ENCODE data around the gene PROM1. TPM values are rescaled to one million over a fixed set of nuclear protein-coding genes. Genes with fewer than 3 reads are reported as not detected.

The PROM1 gene
- total and polyA plus RNA-seq, 4 donors, result 1.2 to 5.2 (median 3.7) TPM

DNA sequence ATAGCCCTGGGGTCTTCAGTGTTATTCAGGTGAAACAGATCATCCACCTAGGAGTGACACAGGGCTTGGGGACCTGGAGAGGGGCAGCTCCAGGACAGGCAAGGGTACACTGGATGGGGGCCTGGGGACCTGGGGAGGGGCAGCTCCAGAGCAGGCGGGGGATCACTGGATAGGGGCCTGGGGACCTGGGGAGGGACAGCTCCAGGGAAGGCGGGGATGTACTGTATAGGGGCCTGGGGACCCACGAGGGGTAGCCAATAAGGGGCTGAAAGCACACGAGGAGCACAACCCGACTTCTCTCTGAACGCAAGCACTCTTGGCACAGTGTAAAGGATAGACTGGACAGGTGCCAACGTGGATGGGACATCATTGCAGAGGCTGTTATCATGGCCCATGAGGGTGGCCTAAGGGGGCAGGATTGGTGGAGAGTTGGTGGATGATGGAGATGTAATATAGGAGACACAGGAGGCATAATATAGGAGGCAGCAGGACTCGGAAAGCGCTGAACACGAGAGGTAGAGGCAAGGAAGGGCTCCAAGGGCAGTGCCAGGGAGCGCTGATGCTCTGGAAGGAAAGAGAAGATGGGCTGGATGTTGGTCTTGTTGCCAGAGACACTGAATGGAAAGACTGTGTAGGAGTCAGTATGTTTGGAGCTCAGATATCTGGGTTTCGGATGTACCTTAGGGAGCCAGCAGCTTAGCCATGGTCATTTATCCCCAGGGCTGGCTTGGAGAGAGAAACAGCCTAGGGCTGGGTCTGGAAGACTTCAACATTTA, 82.9 kb downstream of the PROM1 start:
- H3K27ac ChIP-seq (ENCODE audit: low read depth in 1 of 2, low read length in 2 of 2), result no peak overlapping the region
- no peak for DNase-seq (ENCODE audit: low spot score)
- H3K4me1 ChIP-seq (ENCODE audit: control insufficient read depth in 4 of 4, insufficient read depth in 4 of 4, low read length in 3 of 4), result peaks cover 0 to 4% (median under 1%) of the 10 kb centered on the region in 4 donors
- TF ChIP-seq GABPA (IDR thresholded peaks at IDR 0.05 in 1 of 2, conservative IDR thresholded peaks at IDR 0.05 in 1 of 2) (no peak), HNF4G (IDR thresholded peaks at IDR 0.05) (no peak)
- TF ChIP-seq, protein P1, sequence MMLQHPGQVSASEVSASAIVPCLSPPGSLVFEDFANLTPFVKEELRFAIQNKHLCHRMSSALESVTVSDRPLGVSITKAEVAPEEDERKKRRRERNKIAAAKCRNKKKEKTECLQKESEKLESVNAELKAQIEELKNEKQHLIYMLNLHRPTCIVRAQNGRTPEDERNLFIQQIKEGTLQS (IDR thresholded peaks at IDR 0.05), result no peak
- TF ChIP-seq, protein P2, sequence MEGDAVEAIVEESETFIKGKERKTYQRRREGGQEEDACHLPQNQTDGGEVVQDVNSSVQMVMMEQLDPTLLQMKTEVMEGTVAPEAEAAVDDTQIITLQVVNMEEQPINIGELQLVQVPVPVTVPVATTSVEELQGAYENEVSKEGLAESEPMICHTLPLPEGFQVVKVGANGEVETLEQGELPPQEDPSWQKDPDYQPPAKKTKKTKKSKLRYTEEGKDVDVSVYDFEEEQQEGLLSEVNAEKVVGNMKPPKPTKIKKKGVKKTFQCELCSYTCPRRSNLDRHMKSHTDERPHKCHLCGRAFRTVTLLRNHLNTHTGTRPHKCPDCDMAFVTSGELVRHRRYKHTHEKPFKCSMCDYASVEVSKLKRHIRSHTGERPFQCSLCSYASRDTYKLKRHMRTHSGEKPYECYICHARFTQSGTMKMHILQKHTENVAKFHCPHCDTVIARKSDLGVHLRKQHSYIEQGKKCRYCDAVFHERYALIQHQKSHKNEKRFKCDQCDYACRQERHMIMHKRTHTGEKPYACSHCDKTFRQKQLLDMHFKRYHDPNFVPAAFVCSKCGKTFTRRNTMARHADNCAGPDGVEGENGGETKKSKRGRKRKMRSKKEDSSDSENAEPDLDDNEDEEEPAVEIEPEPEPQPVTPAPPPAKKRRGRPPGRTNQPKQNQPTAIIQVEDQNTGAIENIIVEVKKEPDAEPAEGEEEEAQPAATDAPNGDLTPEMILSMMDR (IDR thresholded peaks at IDR 0.05; ENCODE audit: low read depth, low read length, missing input control), result no peak
- H3K9me3 ChIP-seq (ENCODE audit: control insufficient read depth in 4 of 4, low read length in 3 of 4), result no peaks in the 10 kb centered on the region
- H3K27me3 ChIP-seq (ENCODE audit: control insufficient read depth in 4 of 4, insufficient read depth in 4 of 4, low read length in 3 of 4), result no peaks in the 10 kb centered on the region
- H3K36me3 ChIP-seq (ENCODE audit: control insufficient read depth in 4 of 4, insufficient read depth in 3 of 4, low read depth in 1 of 4, low read length in 3 of 4), result no peaks in the 10 kb centered on the region
- H3K9ac ChIP-seq (ENCODE audit: low read depth in 1 of 2, low read length in 2 of 2), result no peak overlapping the region
- WGBS, result 67% methylated on average over 12 of the region's 12 CpGs
- H3K4me3 ChIP-seq (ENCODE audit: low read depth in 1 of 3, low read length in 3 of 3), result no peak overlapping the region

DNA sequence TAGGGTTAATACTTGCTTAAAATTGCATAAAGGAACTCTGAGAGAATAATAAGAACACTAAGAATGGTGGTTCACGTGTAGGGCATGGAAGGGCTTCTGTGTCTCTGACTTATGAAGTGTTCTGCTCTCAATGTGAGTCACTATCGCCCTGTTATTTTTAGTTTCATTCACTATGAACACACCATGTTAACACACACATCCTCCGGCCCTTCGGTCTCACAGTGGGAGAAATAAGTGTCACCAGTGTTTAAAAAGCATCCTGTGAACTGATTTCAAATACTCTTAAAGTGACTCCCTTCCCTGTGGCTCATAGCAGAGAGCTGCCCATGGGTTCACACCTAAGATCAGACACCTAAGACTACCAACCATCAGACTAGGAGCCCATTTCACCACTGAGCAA, 87.0 kb downstream of the PROM1 start:
- Histone ChIP-seq H3K4me3 (ENCODE audit: low read depth in 1 of 3, low read length in 3 of 3) (no peak overlapping the region), H3K36me3 (ENCODE audit: control insufficient read depth in 4 of 4, insufficient read depth in 3 of 4, low read depth in 1 of 4, low read length in 3 of 4) (no peaks in the 10 kb centered on the region), H3K4me1 (ENCODE audit: control insufficient read depth in 4 of 4, insufficient read depth in 4 of 4, low read length in 3 of 4) (peaks cover 0 to 4% (median under 1%) of the 10 kb centered on the region in 4 donors), H3K27ac (ENCODE audit: low read depth in 1 of 2, low read length in 2 of 2) (no peak overlapping the region), H3K27me3 (ENCODE audit: control insufficient read depth in 4 of 4, insufficient read depth in 4 of 4, low read length in 3 of 4) (no peaks in the 10 kb centered on the region), H3K9ac (ENCODE audit: low read depth in 1 of 2, low read length in 2 of 2) (no peak overlapping the region), H3K9me3 (ENCODE audit: control insufficient read depth in 4 of 4, low read length in 3 of 4) (no peaks in the 10 kb centered on the region)
- no peak for DNase-seq (ENCODE audit: low spot score)
- 82% methylated on average over 4 of the region's 4 CpGs for WGBS
- no peak for TF ChIP-seq EGR1 (IDR thresholded peaks at IDR 0.05; ENCODE audit: low read depth in 2 of 2)
- TF ChIP-seq, protein P1 (IDR thresholded peaks at IDR 0.05), result no peak
- no peak for TF ChIP-seq FOXA1 (IDR thresholded peaks at IDR 0.05)
- no peak for TF ChIP-seq RXRA (IDR thresholded peaks at IDR 0.05)
- TF ChIP-seq FOXA2 (IDR thresholded peaks at IDR 0.05), result no peak
- no peak for TF ChIP-seq RAD21 (IDR thresholded peaks at IDR 0.05)
- TF ChIP-seq HNF4A (conservative IDR thresholded peaks at IDR 0.05), result no peak

DNA sequence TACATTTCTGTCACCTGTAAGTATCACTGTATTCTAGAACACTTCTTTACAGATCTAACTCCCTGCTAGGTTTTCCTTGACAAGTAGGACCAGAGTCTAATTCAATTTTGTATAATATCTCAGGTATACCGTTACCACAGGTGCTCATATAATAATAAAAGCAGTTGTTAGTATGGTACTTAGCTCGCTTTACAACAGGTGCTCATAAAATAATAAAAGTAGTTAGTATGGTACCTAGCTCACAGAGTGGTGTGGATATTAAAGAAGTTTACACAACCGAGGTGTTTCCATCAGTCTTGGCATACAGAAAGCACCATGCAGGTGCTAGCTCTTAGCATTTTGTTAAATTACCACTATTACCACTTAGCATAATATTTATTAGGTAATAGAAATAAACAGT, 88.0 kb downstream of the PROM1 start:
- Histone ChIP-seq H3K9ac (ENCODE audit: low read depth in 1 of 2, low read length in 2 of 2) (no peak overlapping the region), H3K9me3 (ENCODE audit: control insufficient read depth in 4 of 4, low read length in 3 of 4) (no peaks in the 10 kb centered on the region), H3K4me1 (ENCODE audit: control insufficient read depth in 4 of 4, insufficient read depth in 4 of 4, low read length in 3 of 4) (no peaks in the 10 kb centered on the region), H3K36me3 (ENCODE audit: control insufficient read depth in 4 of 4, insufficient read depth in 3 of 4, low read depth in 1 of 4, low read length in 3 of 4) (no peaks in the 10 kb centered on the region), H3K27me3 (ENCODE audit: control insufficient read depth in 4 of 4, insufficient read depth in 4 of 4, low read length in 3 of 4) (no peaks in the 10 kb centered on the region), H3K4me3 (ENCODE audit: low read depth in 1 of 3, low read length in 3 of 3) (no peak overlapping the region), H3K27ac (ENCODE audit: low read depth in 1 of 2, low read length in 2 of 2) (no peak overlapping the region)
- 84% methylated on average over 3 of the region's 3 CpGs for WGBS
- no peak for DNase-seq (ENCODE audit: low spot score)
- TF ChIP-seq RXRA (IDR thresholded peaks at IDR 0.05) (no peak), FOXA2 (IDR thresholded peaks at IDR 0.05) (no peak), SP1 (IDR thresholded peaks at IDR 0.05) (no peak), JUND (IDR thresholded peaks at IDR 0.05) (no peak), HNF4G (IDR thresholded peaks at IDR 0.05) (no peak), HNF4A (conservative IDR thresholded peaks at IDR 0.05) (no peak), FOXA1 (IDR thresholded peaks at IDR 0.05) (no peak), TAF1 (conservative IDR thresholded peaks at IDR 0.05) (no peak)
- TF ChIP-seq, protein P3, sequence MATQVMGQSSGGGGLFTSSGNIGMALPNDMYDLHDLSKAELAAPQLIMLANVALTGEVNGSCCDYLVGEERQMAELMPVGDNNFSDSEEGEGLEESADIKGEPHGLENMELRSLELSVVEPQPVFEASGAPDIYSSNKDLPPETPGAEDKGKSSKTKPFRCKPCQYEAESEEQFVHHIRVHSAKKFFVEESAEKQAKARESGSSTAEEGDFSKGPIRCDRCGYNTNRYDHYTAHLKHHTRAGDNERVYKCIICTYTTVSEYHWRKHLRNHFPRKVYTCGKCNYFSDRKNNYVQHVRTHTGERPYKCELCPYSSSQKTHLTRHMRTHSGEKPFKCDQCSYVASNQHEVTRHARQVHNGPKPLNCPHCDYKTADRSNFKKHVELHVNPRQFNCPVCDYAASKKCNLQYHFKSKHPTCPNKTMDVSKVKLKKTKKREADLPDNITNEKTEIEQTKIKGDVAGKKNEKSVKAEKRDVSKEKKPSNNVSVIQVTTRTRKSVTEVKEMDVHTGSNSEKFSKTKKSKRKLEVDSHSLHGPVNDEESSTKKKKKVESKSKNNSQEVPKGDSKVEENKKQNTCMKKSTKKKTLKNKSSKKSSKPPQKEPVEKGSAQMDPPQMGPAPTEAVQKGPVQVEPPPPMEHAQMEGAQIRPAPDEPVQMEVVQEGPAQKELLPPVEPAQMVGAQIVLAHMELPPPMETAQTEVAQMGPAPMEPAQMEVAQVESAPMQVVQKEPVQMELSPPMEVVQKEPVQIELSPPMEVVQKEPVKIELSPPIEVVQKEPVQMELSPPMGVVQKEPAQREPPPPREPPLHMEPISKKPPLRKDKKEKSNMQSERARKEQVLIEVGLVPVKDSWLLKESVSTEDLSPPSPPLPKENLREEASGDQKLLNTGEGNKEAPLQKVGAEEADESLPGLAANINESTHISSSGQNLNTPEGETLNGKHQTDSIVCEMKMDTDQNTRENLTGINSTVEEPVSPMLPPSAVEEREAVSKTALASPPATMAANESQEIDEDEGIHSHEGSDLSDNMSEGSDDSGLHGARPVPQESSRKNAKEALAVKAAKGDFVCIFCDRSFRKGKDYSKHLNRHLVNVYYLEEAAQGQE (IDR thresholded peaks at IDR 0.05), result no peak
- TF ChIP-seq, protein P2 (IDR thresholded peaks at IDR 0.05; ENCODE audit: low read depth, low read length, missing input control), result no peak
- TF ChIP-seq, protein P4, sequence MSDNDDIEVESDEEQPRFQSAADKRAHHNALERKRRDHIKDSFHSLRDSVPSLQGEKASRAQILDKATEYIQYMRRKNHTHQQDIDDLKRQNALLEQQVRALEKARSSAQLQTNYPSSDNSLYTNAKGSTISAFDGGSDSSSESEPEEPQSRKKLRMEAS (IDR thresholded peaks at IDR 0.05), result no peak
- TF ChIP-seq, protein P5, sequence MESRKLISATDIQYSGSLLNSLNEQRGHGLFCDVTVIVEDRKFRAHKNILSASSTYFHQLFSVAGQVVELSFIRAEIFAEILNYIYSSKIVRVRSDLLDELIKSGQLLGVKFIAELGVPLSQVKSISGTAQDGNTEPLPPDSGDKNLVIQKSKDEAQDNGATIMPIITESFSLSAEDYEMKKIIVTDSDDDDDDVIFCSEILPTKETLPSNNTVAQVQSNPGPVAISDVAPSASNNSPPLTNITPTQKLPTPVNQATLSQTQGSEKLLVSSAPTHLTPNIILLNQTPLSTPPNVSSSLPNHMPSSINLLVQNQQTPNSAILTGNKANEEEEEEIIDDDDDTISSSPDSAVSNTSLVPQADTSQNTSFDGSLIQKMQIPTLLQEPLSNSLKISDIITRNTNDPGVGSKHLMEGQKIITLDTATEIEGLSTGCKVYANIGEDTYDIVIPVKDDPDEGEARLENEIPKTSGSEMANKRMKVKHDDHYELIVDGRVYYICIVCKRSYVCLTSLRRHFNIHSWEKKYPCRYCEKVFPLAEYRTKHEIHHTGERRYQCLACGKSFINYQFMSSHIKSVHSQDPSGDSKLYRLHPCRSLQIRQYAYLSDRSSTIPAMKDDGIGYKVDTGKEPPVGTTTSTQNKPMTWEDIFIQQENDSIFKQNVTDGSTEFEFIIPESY (IDR thresholded peaks at IDR 0.05), result no peak
